ENCODE results near the gene OR1F1.
"Not testable (repeated sequence)": the region's sequence is repeated elsewhere in the genome, so short reads cannot be mapped to it uniquely, and the experiment has no call there.

Gene OR1F1

GRCh38 chr16:3205939-3206338 lies 17.9 kb downstream of the OR1F1 start:
- DNase-seq, result not testable (repeated sequence)

GRCh38 chr16:3207086-3207953 lies 19.3 kb downstream of the OR1F1 start:
- no peak for DNase-seq

GRCh38 chr16:3212006-3212405 lies 24.0 kb downstream of the OR1F1 start:
- DNase-seq, result no peak

GRCh38 chr16:3212567-3212966 lies 24.6 kb downstream of the OR1F1 start:
- no peak for DNase-seq

GRCh38 chr16:3214904-3215600 lies 27.0 kb downstream of the OR1F1 start:
- DNase-seq, result peak in 1 of 2 donors; percentile 19

- no peak for DNase-seq
These were observed 27.7 kb downstream of the OR1F1 start for GRCh38 chr16:3215601-3216262.

- DNase-seq, result no peak
These were observed 28.2 kb downstream of the OR1F1 start for GRCh38 chr16:3216263-3216640.

- no peak for DNase-seq
These were observed 32.8 kb downstream of the OR1F1 start for GRCh38 chr16:3220839-3221238.

GRCh38 chr16:3223913-3224515 lies 36.0 kb downstream of the OR1F1 start:
- DNase-seq, result no peak

GRCh38 chr16:3234543-3234856 lies 46.5 kb downstream of the OR1F1 start:
- no peak for DNase-seq

- DNase-seq, result peak; percentile 93 to 95
These were observed 47.0 kb downstream of the OR1F1 start, which contains the start of gene ZNF200 for GRCh38 chr16:3234857-3235561. Gene ZNF200 (minus strand): TSS chr16:3235158. CDS start chr16:3233755, 1,403 bp downstream.

- peak; percentile 36 to 37 for DNase-seq
These were observed 48.1 kb downstream of the OR1F1 start for GRCh38 chr16:3235856-3236669.

GRCh38 chr16:3241761-3242160 lies 53.8 kb downstream of the OR1F1 start:
- DNase-seq, result no peak

GRCh38 chr16:3242709-3243108 lies 54.7 kb downstream of the OR1F1 start:
- no peak for DNase-seq

- no peak for DNase-seq
These were observed 55.9 kb downstream of the OR1F1 start for GRCh38 chr16:3243882-3244281.

- no peak for DNase-seq
These were observed 58.0 kb downstream of the OR1F1 start for GRCh38 chr16:3246002-3246401.

GRCh38 chr16:3246876-3247275 lies 58.9 kb downstream of the OR1F1 start:
- no peak for DNase-seq

GRCh38 chr16:3248596-3248995 lies 60.6 kb downstream of the OR1F1 start:
- no peak for DNase-seq

- no peak for DNase-seq
These were observed 61.0 kb downstream of the OR1F1 start for GRCh38 chr16:3249020-3249419.

GRCh38 chr16:3249451-3249850 lies 61.4 kb downstream of the OR1F1 start:
- DNase-seq, result no peak

- DNase-seq, result no peak
These were observed 65.0 kb downstream of the OR1F1 start for GRCh38 chr16:3252967-3253366.

- no peak for DNase-seq
These were observed 66.3 kb downstream of the OR1F1 start for GRCh38 chr16:3254309-3254708.
